Measurements from ENCODE around the gene VIM. TPM values are rescaled to one million over a fixed set of nuclear protein-coding genes. Genes with fewer than 3 reads are reported as not detected.

VIM gene
- total and polyA plus RNA-seq, 2 donors (not counting 1 experiment from before 2014, with no cell fraction given) = 4,882 to 7,192 TPM

DNA sequence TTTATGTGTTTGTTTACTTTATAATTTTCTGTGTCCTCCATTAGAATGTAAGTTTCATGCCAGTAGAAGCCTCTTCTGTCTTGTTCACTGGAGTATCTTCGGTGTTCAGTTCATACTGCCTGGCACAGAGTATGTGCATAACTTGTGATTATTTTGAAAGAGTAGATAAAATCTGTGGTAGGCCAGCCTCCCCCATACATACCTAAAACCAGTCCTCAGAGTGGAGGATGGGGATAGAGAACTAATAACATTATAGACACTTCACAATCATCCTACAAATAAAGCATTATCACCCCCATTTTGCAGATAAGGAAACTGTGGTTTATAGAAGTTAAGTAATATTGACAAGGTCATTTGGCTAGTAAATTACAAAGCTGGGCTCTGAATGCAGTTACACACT is 28.0 kb downstream of the VIM start:
- no peaks in the 10 kb centered on the region for H3K9me3 ChIP-seq (ENCODE audit: control insufficient read depth, insufficient read depth, low read depth, low read length)
- no peaks in the 10 kb centered on the region for H3K79me2 ChIP-seq (ENCODE audit: control insufficient read depth, insufficient read depth, low read length)
- H3K36me3 ChIP-seq (ENCODE audit: control insufficient read depth, insufficient read depth, low read length) = no peaks in the 10 kb centered on the region
- H4K20me1 ChIP-seq (ENCODE audit: control insufficient read depth, extremely low read depth, insufficient read depth, low read length) = no peaks in the 10 kb centered on the region
- H3K4me2 ChIP-seq (ENCODE audit: extremely low read depth, insufficient read depth, low read length) = no peak overlapping the region
- no peak overlapping the region for H3K4me3 ChIP-seq (replicated peaks in 1 of 4; ENCODE audit: control extremely low read depth in 1 of 4, insufficient read depth in 1 of 4, low read depth in 3 of 4, low read length in 4 of 4)
- TF ChIP-seq, protein P1, sequence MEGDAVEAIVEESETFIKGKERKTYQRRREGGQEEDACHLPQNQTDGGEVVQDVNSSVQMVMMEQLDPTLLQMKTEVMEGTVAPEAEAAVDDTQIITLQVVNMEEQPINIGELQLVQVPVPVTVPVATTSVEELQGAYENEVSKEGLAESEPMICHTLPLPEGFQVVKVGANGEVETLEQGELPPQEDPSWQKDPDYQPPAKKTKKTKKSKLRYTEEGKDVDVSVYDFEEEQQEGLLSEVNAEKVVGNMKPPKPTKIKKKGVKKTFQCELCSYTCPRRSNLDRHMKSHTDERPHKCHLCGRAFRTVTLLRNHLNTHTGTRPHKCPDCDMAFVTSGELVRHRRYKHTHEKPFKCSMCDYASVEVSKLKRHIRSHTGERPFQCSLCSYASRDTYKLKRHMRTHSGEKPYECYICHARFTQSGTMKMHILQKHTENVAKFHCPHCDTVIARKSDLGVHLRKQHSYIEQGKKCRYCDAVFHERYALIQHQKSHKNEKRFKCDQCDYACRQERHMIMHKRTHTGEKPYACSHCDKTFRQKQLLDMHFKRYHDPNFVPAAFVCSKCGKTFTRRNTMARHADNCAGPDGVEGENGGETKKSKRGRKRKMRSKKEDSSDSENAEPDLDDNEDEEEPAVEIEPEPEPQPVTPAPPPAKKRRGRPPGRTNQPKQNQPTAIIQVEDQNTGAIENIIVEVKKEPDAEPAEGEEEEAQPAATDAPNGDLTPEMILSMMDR (conservative IDR thresholded peaks at IDR 0.05 in 1 of 2, IDR thresholded peaks at IDR 0.05 in 1 of 2; ENCODE audit: low read depth in 1 of 2, low read length in 2 of 2) = no peak
- TF ChIP-seq EZH2 (IDR thresholded peaks at IDR 0.05; ENCODE audit: low read length, missing control alignments) = no peak
- no peak overlapping the region for H2AFZ ChIP-seq (ENCODE audit: low read length)
- no peak overlapping the region for H3K9ac ChIP-seq (ENCODE audit: insufficient read depth, low read length)
- no peaks in the 10 kb centered on the region for H3K4me1 ChIP-seq (ENCODE audit: control insufficient read depth, extremely low read depth, insufficient read depth, low read length)
- DNase-seq (ENCODE audit: low read depth in 2 of 2) = peak in 1 of 2 donors; percentile 63
- no peaks in the 10 kb centered on the region for H3K27me3 ChIP-seq (ENCODE audit: control insufficient read depth, insufficient read depth, low read length)
- no peak overlapping the region for H3K27ac ChIP-seq (ENCODE audit: insufficient read depth, low read length)

DNA sequence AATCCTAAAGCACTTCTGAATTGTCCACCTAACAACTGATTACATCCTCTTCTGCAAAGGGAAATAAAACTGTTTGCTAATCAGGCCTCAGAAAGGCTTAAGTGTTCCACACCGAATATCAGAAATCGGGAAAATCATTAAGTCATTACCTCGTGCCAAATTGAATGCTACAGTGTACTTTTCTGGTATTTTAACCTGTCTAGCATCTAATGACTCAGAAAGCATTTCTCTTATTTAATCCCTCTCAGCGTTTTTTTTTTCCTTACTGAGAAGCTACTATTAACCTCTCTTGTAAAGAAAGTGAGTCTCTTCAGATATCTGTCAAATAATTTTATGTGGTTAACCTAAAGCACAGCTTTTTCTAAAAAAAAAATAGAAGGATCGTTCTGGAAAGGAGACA is 28.6 kb downstream of the VIM start:
- peak in 1 of 2 donors; percentile 50 for DNase-seq (ENCODE audit: low read depth in 2 of 2)
- no peaks in the 10 kb centered on the region for H3K27me3 ChIP-seq (ENCODE audit: control insufficient read depth, insufficient read depth, low read length)
- H3K36me3 ChIP-seq (ENCODE audit: control insufficient read depth, insufficient read depth, low read length) = no peaks in the 10 kb centered on the region
- no peaks in the 10 kb centered on the region for H3K4me1 ChIP-seq (ENCODE audit: control insufficient read depth, extremely low read depth, insufficient read depth, low read length)
- H3K4me3 ChIP-seq (replicated peaks in 1 of 4; ENCODE audit: control extremely low read depth in 1 of 4, insufficient read depth in 1 of 4, low read depth in 3 of 4, low read length in 4 of 4) = no peak overlapping the region
- H3K4me2 ChIP-seq (ENCODE audit: extremely low read depth, insufficient read depth, low read length) = no peak overlapping the region
- H3K79me2 ChIP-seq (ENCODE audit: control insufficient read depth, insufficient read depth, low read length) = no peaks in the 10 kb centered on the region
- H3K9ac ChIP-seq (ENCODE audit: insufficient read depth, low read length) = no peak overlapping the region
- no peaks in the 10 kb centered on the region for H3K9me3 ChIP-seq (ENCODE audit: control insufficient read depth, insufficient read depth, low read depth, low read length)
- no peak overlapping the region for H2AFZ ChIP-seq (ENCODE audit: low read length)
- no peak overlapping the region for H3K27ac ChIP-seq (ENCODE audit: insufficient read depth, low read length)
- TF ChIP-seq, protein P1 (conservative IDR thresholded peaks at IDR 0.05 in 1 of 2, IDR thresholded peaks at IDR 0.05 in 1 of 2; ENCODE audit: low read depth in 1 of 2, low read length in 2 of 2) = no peak
- TF ChIP-seq EZH2 (IDR thresholded peaks at IDR 0.05; ENCODE audit: low read length, missing control alignments) = no peak
- H4K20me1 ChIP-seq (ENCODE audit: control insufficient read depth, extremely low read depth, insufficient read depth, low read length) = no peaks in the 10 kb centered on the region

GRCh38 chr10:17257466-17258321 is 29.7 kb downstream of the VIM start:
- DNase-seq (ENCODE audit: low read depth in 2 of 2) = peak; percentile 67 to 86
- H3K9me3 ChIP-seq (ENCODE audit: control insufficient read depth, insufficient read depth, low read depth, low read length) = no peaks in the 10 kb centered on the region
- H3K4me2 ChIP-seq (ENCODE audit: extremely low read depth, insufficient read depth, low read length) = peak overlapping the region; percentile 56
- TF ChIP-seq, protein P1 (conservative IDR thresholded peaks at IDR 0.05 in 1 of 2, IDR thresholded peaks at IDR 0.05 in 1 of 2; ENCODE audit: low read depth in 1 of 2, low read length in 2 of 2) = peak; percentile 86 to 88
- TF ChIP-seq EZH2 (IDR thresholded peaks at IDR 0.05; ENCODE audit: low read length, missing control alignments) = no peak
- H4K20me1 ChIP-seq (ENCODE audit: control insufficient read depth, extremely low read depth, insufficient read depth, low read length) = no peaks in the 10 kb centered on the region
- peak overlapping the region in 2 of 4 experiments; percentile 23 to 43 for H3K4me3 ChIP-seq (replicated peaks in 1 of 4; ENCODE audit: control extremely low read depth in 1 of 4, insufficient read depth in 1 of 4, low read depth in 3 of 4, low read length in 4 of 4)
- H3K27ac ChIP-seq (ENCODE audit: insufficient read depth, low read length) = peak overlapping the region; percentile 53
- H3K4me1 ChIP-seq (ENCODE audit: control insufficient read depth, extremely low read depth, insufficient read depth, low read length) = no peaks in the 10 kb centered on the region
- no peak overlapping the region for H3K9ac ChIP-seq (ENCODE audit: insufficient read depth, low read length)
- H3K36me3 ChIP-seq (ENCODE audit: control insufficient read depth, insufficient read depth, low read length) = no peaks in the 10 kb centered on the region
- H3K79me2 ChIP-seq (ENCODE audit: control insufficient read depth, insufficient read depth, low read length) = no peaks in the 10 kb centered on the region
- H2AFZ ChIP-seq (ENCODE audit: low read length) = peak overlapping the region; percentile 91
- no peaks in the 10 kb centered on the region for H3K27me3 ChIP-seq (ENCODE audit: control insufficient read depth, insufficient read depth, low read length)

Measured in fibroblast of lung (primary cell).